IMR-90 (cell line): Measurements from ENCODE around the gene GPC6. TPM values are rescaled to one million over a fixed set of nuclear protein-coding genes. Genes with fewer than 3 reads are reported as not detected.

ENCODE experiments used
- ATAC-seq: fragments of 200-7000 bp; cut with Tn5 transposase; 2 replicates; pipeline ENCODE4 v1.9.1; 2020; ENCODE audit warnings: low read depth, mild to moderate bottlenecking, moderate library complexity
- BruUV-seq: library from RNA; stranded (reverse); fragments of 400-500 nt; replicated peaks from 2 replicates; lab custom pipeline; 2021; lab: Mats Ljungman, UMichigan
- CTCF ChIA-PET: fragments of 300-600 bp; formaldehyde crosslinking; extraction: SDS; loops from one replicate; lab custom pipeline; 2021; ENCODE audit warnings: antibody characterized with exemption; lab: Yijun Ruan, JAX
- POLR2A ChIA-PET: fragments of 300-600 bp; sonication (Branson Sonifier 250); formaldehyde crosslinking; loops from one replicate; lab custom pipeline; 2022; ENCODE audit warnings: antibody characterized with exemption; ENCODE audit not compliant: unreplicated experiment; lab: Charles Lee
- DNase-seq: peaks from one replicate; pipeline ENCODE4 v3.0.0; 2013
- H2AFZ ChIP-seq: replicated peaks from 2 replicates; pipeline ENCODE3; 2013; ENCODE audit warnings: low read length, mild to moderate bottlenecking; ENCODE audit not compliant: poor library complexity
- H2AK5ac ChIP-seq: 2 replicates; pipeline ENCODE4 v1.6.1; 2013; ENCODE audit warnings: low read depth, low read length, inconsistent platforms
- H2AK9ac ChIP-seq: replicated peaks from 2 replicates; pipeline ENCODE3; 2013; ENCODE audit warnings: mild to moderate bottlenecking, low read depth, low read length, moderate library complexity; ENCODE audit not compliant: poor library complexity
- H2BK120ac ChIP-seq: 2 replicates; pipeline ENCODE4 v1.6.1; 2013; ENCODE audit warnings: low read depth, low read length, inconsistent platforms
- H2BK15ac ChIP-seq: 3 replicates; pipeline ENCODE4 v1.6.1; 2013; ENCODE audit warnings: low read depth, low read length, inconsistent platforms
- H2BK20ac ChIP-seq: 2 replicates; pipeline ENCODE4 v1.6.1; 2013; ENCODE audit warnings: low read depth, mild to moderate bottlenecking, inconsistent platforms, low read length, moderate library complexity
- H2BK5ac ChIP-seq: 2 replicates; pipeline ENCODE4 v1.6.1; 2013; ENCODE audit warnings: mild to moderate bottlenecking, low read depth, low read length, inconsistent platforms; ENCODE audit not compliant: poor library complexity, severe bottlenecking
- H3K14ac ChIP-seq: replicated peaks from 2 replicates; pipeline ENCODE4 v1.6.1; 2013; ENCODE audit warnings: low read depth, low read length, inconsistent platforms
- H3K18ac ChIP-seq: 2 replicates; pipeline ENCODE4 v1.6.1; 2013; ENCODE audit warnings: low read depth, low read length, control low read depth
- H3K23ac ChIP-seq: 2 replicates; pipeline ENCODE4 v1.6.1; 2013; ENCODE audit warnings: low read depth, low read length, inconsistent platforms
- H3K27ac ChIP-seq: 2 replicates; pipeline ENCODE4 v1.5.1; 2013; ENCODE audit warnings: mild to moderate bottlenecking, control low read depth, low read length; ENCODE audit not compliant: insufficient read depth
- H3K27me3 ChIP-seq: 2 replicates; pipeline ENCODE4 v1.6.1; 2013; ENCODE audit warnings: low read length; ENCODE audit not compliant: control insufficient read depth, insufficient read depth
- H3K36me3 ChIP-seq: 2 replicates; pipeline ENCODE4 v1.6.1; 2013; ENCODE audit warnings: low read length, mixed read lengths; ENCODE audit not compliant: control insufficient read depth, insufficient read depth
- H3K4ac ChIP-seq: 2 replicates; pipeline ENCODE4 v1.6.1; 2013; ENCODE audit warnings: low read depth, low read length, inconsistent platforms
- H3K4me1 ChIP-seq: 2 replicates; pipeline ENCODE4 v1.6.1; 2013; ENCODE audit warnings: low read length, mixed read lengths; ENCODE audit not compliant: control insufficient read depth, insufficient read depth
- H3K4me2 ChIP-seq: 2 replicates; pipeline ENCODE4 v1.6.1; 2013; ENCODE audit warnings: low read depth, mild to moderate bottlenecking, control low read depth, low read length, moderate library complexity
- H3K4me3 ChIP-seq: 2 replicates; pipeline ENCODE4 v1.5.1; 2013; ENCODE audit warnings: low read depth, mild to moderate bottlenecking, control low read depth, low read length, moderate library complexity; ENCODE audit not compliant: insufficient read depth
- H3K56ac ChIP-seq: 2 replicates; pipeline ENCODE4 v1.6.1; 2013; ENCODE audit warnings: low read length, inconsistent platforms; ENCODE audit not compliant: insufficient read depth; ENCODE audit errors: extremely low read depth
- H3K79me1 ChIP-seq, 2 experiments: 2 replicates each; pipeline ENCODE4 v1.6.1; 2013; ENCODE audit warnings: low read length in 2 of 2, inconsistent platforms in 1 of 2, low read depth in 1 of 2
- H3K9ac ChIP-seq: 2 replicates; pipeline ENCODE4 v1.6.1; 2013; ENCODE audit warnings: low read depth, low read length, control low read depth
- H3K9me1 ChIP-seq: 2 replicates; pipeline ENCODE4 v1.6.1; 2013; ENCODE audit warnings: low read length, inconsistent platforms; ENCODE audit not compliant: insufficient read depth
- H3K9me3 ChIP-seq: 2 replicates; pipeline ENCODE4 v1.6.1; 2013; ENCODE audit warnings: low read length; ENCODE audit not compliant: control insufficient read depth, insufficient read depth
- H4K20me1 ChIP-seq: 2 replicates; pipeline ENCODE4 v1.6.1; 2013; ENCODE audit warnings: low read length, inconsistent platforms; ENCODE audit not compliant: insufficient read depth
- H4K5ac ChIP-seq: 2 replicates; pipeline ENCODE4 v1.6.1; 2013; ENCODE audit warnings: mild to moderate bottlenecking, low read depth, low read length, control low read depth
- H4K8ac ChIP-seq, 2 experiments: 2 replicates each; pipeline ENCODE4 v1.6.1; 2013; ENCODE audit warnings: low read depth in 2 of 2, low read length in 2 of 2, control low read depth in 1 of 2, inconsistent platforms in 1 of 2
- H4K91ac ChIP-seq: 2 replicates; pipeline ENCODE4 v1.6.1; 2013; ENCODE audit warnings: low read depth, low read length, inconsistent platforms; ENCODE audit not compliant: insufficient read depth
- BHLHE40 ChIP-seq: fragments of 150-350 bp; IDR thresholded peaks from 2 replicates; pipeline ENCODE4 v1.6.1; 2016; ENCODE audit warnings: mild to moderate bottlenecking, low read depth, low read length
- CEBPB ChIP-seq: IDR thresholded peaks from 2 replicates; pipeline ENCODE4 v1.6.1; 2012; ENCODE audit warnings: low read depth, low read length, improper control_type of control experiment
- CHD1 ChIP-seq: IDR thresholded peaks from 2 replicates; pipeline ENCODE4 v1.6.1; 2012; ENCODE audit warnings: low read depth, low read length, improper control_type of control experiment
- CTCF ChIP-seq: conservative IDR thresholded peaks from 2 replicates; pipeline ENCODE4 v1.5.1; 2012; ENCODE audit warnings: mild to moderate bottlenecking, low read depth, low read length, improper control_type of control experiment
- ELK1 ChIP-seq: fragments of 150-350 bp; IDR thresholded peaks from 2 replicates; pipeline ENCODE4 v1.6.1; 2016; ENCODE audit warnings: low read depth, mild to moderate bottlenecking, low read length, moderate library complexity, borderline replicate concordance
- FOS ChIP-seq: fragments of 150-350 bp; IDR thresholded peaks from 2 replicates; pipeline ENCODE4 v1.6.1; 2016; ENCODE audit warnings: low read depth, low read length
- MAFK ChIP-seq: IDR thresholded peaks from 2 replicates; pipeline ENCODE4 v1.6.1; 2012; ENCODE audit warnings: low read depth, low read length, improper control_type of control experiment
- MAZ ChIP-seq: IDR thresholded peaks from 2 replicates; pipeline ENCODE4 v1.6.1; 2012; ENCODE audit warnings: low read depth, mild to moderate bottlenecking, low read length, improper control_type of control experiment, moderate library complexity, borderline replicate concordance
- MXI1 ChIP-seq: IDR thresholded peaks from 2 replicates; pipeline ENCODE4 v1.6.1; 2012; ENCODE audit warnings: low read depth, mild to moderate bottlenecking, low read length, moderate library complexity, borderline replicate concordance
- NFE2L2 ChIP-seq: fragments of 150-350 bp; IDR thresholded peaks from 2 replicates; pipeline ENCODE4 v1.6.1; 2016; ENCODE audit warnings: low read depth, mild to moderate bottlenecking, low read length
- POLR2A ChIP-seq: IDR thresholded peaks from 2 replicates; pipeline ENCODE4 v1.6.1; 2012; ENCODE audit warnings: mild to moderate bottlenecking, low read depth, low read length
- RAD21 ChIP-seq: IDR thresholded peaks from 2 replicates; pipeline ENCODE4 v1.6.1; 2012; ENCODE audit warnings: low read length, improper control_type of control experiment
- RCOR1 ChIP-seq: IDR thresholded peaks from 2 replicates; pipeline ENCODE4 v1.6.1; 2012; ENCODE audit warnings: mild to moderate bottlenecking, low read length, improper control_type of control experiment; ENCODE audit not compliant: insufficient replicate concordance
- RFX5 ChIP-seq: IDR thresholded peaks from 2 replicates; pipeline ENCODE4 v1.8.0; 2012; ENCODE audit warnings: low read depth, mild to moderate bottlenecking, low read length, moderate library complexity
- SMC3 ChIP-seq: fragments of 150-350 bp; IDR thresholded peaks from 2 replicates; pipeline ENCODE4 v1.6.1; 2016; ENCODE audit warnings: low read depth, mild to moderate bottlenecking, antibody characterized with exemption, low read length, moderate library complexity
- USF2 ChIP-seq: fragments of 150-350 bp; IDR thresholded peaks from 2 replicates; pipeline ENCODE4 v1.6.1; 2017; ENCODE audit warnings: mild to moderate bottlenecking, antibody characterized with exemption, low read length, low read depth
- dilution Hi-C: fragments of 300-500 bp; cut with HindIII; formaldehyde crosslinking; loops from one replicate; pipeline ENCODE4 v1.14.3; 2018; ENCODE audit warnings: low sequenced_read_pairs; ENCODE audit not compliant: unreplicated experiment
- in situ Hi-C: fragments of 300-500 bp; cut with MboI; formaldehyde crosslinking; loops from 3 replicates; pipeline ENCODE4 v1.14.3; 2019; ENCODE audit warnings: low sequenced_read_pairs, inconsistent platforms, mixed read lengths
- intact Hi-C: fragments of 100-400 bp; cut with micrococcal nuclease; formaldehyde crosslinking; loops from 2 replicates; pipeline ENCODE4 v1.10.0; 2022
- polyA plus RNA-seq, 3 experiments: library from polyadenylated mRNA; depleted of rRNA; stranded (reverse); fragments of >200 nt; gene quantifications; 2 replicates each; pipeline ENCODE4 v1.2.3, GENCODE V29; 2012; ENCODE audit warnings: low replicate concordance in 1 of 3
- total RNA-seq: library from RNA; depleted of rRNA; stranded (reverse); fragments of >200 nt; gene quantifications from 2 replicates; pipeline ENCODE4 v1.2.3, GENCODE V29; 2012

GPC6 gene
- total and polyA plus RNA-seq, 2 of the 4 experiments (the other 2 are of a cell fraction), result 14.9 to 39.4 TPM

GRCh38 chr13:93368718-93369117 lies 142.1 kb downstream of the GPC6 start:
- H3K4me3 ChIP-seq, result no peak overlapping the region
- H3K18ac ChIP-seq, result no peak overlapping the region
- BruUV-seq, result no TSS peak
- no peak overlapping the region for H3K27ac ChIP-seq
- no peak overlapping the region for H2BK20ac ChIP-seq
- ATAC-seq (no peak), DNase-seq (no peak)
- intact Hi-C loops (no loop called here), in situ Hi-C loops (no loop called here), dilution Hi-C loops (no loop called here)
- no peak overlapping the region for H2AFZ ChIP-seq
- H2BK5ac ChIP-seq, result no peak overlapping the region
- H3K36me3 ChIP-seq, result no peaks in the 10 kb centered on the region
- no peak overlapping the region for H3K9ac ChIP-seq
- H3K79me1 ChIP-seq, result no peaks in the 10 kb centered on the region; a peak in 1 of 4 replicates
- CTCF ChIA-PET, result no interaction called here
- H3K4me2 ChIP-seq, result no peak overlapping the region
- no peak overlapping the region for H3K4ac ChIP-seq
- no peaks in the 10 kb centered on the region for H3K27me3 ChIP-seq
- no peak overlapping the region for H2BK120ac ChIP-seq
- no peaks in the 10 kb centered on the region for H4K20me1 ChIP-seq
- H2AK9ac ChIP-seq, result no peak overlapping the region
- no peak overlapping the region for H4K91ac ChIP-seq
- no peaks in the 10 kb centered on the region for H3K9me3 ChIP-seq
- H3K4me1 ChIP-seq, result no peaks in the 10 kb centered on the region
- H3K9me1 ChIP-seq, result no peaks in the 10 kb centered on the region
- TF ChIP-seq ELK1 (no peak), CTCF (no peak), CHD1 (no peak), FOS (no peak), RFX5 (no peak), RAD21 (no peak), CEBPB (no peak), POLR2A (no peak), MAZ (no peak), BHLHE40 (no peak), MXI1 (no peak), MAFK (no peak), SMC3 (no peak), RCOR1 (no peak), USF2 (no peak), NFE2L2 (no peak)
- POLR2A ChIA-PET, result no interaction called here
- no peak overlapping the region for H3K56ac ChIP-seq
- H3K23ac ChIP-seq, result no peak overlapping the region
- H3K14ac ChIP-seq, result no peak overlapping the region
- H4K5ac ChIP-seq, result no peak overlapping the region
- no peak overlapping the region for H2BK15ac ChIP-seq
- H4K8ac ChIP-seq, result no peak overlapping the region
- no peak overlapping the region for H2AK5ac ChIP-seq
